Stimulated activated CD4-positive, alpha-beta T cell treated with anti-CD3 and anti-CD28 coated beads, Interleukin-1b, Interleukin-23, amount 100 ng/mL, for 4 hours (primary cell): ENCODE data around the gene TTC34.
A peak's percentile ranks its signal among the peaks of the same experiment; 100 is the strongest.

ENCODE experiments used
- DNase-seq, 2 donors: peaks; one replicate each; pipeline ENCODE4 v3.0.0-alpha.2; 2020; ENCODE audit warnings: low read depth in 2 of 2

Gene TTC34

DNA sequence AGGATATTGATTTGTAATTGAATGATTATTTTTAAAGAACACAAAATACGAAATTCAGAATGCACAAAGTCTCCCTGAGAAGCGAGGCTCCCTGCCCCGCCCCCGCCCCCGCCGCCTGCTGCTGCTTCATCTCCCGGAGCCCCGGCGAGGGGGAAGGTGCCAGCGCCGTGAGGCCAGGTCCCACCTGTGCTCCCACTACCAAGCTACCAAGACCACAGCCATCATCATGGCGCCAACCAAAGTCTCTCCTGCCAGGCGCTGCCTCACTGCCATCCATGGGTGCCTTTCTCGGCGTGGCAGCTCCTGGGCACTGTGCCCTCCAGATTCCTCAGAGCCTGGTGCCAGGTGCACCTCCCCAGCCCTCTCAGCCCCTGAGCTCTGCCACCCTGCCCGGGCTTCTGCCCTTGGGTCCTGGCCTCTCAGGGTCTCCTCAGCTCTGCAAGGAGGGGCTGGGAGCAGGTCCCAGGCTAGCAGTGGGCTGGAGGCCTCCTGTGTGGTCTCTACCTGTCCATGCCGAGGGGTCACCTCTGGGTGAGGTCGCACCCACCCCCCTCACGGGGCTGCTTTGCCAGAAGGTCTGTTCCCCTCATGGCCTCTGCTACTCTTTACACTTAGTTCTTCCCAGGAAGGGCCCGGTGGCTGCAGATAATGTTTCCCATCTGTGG lies 29.4 kb upstream of the TTC34 start:
- DNase-seq: no peak

DNA sequence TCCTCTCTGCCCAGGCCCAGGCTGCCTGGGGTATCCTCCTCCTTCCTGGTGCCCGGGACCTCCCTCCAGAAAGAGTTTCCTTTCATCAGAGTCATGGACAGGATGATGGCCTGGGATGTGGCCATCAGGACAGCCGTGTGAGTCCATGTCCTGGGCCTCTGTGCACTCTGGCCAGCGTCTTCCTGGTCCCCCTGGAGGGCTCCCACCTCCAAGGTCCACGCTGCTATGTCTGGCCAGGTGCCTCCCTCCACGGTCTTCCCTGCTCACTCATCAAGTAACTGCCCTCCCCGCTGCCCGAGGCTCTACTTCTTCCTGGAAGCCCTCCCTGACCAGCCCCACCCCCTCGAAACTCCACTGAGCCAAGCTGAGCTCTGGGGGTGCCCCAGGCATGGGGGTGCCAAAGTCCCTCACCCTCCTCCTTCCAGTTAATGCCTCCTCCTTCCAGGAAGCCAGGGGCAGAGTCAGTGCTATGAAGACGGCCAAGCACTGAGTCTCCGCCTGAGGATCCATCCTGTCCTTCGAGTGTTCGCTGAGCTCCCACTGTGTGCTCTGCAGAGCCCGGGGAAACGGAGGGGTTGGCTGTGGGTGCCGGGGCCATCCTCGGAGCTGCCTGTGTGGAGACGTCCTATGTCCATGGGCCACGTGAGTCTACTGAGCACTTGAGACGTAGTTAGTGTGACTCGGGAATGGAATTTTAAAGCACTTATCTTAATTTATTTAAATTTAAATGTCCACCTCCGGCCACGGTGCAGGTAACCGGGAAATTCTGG lies 28.5 kb upstream of the TTC34 start:
- DNase-seq: no peak

DNA sequence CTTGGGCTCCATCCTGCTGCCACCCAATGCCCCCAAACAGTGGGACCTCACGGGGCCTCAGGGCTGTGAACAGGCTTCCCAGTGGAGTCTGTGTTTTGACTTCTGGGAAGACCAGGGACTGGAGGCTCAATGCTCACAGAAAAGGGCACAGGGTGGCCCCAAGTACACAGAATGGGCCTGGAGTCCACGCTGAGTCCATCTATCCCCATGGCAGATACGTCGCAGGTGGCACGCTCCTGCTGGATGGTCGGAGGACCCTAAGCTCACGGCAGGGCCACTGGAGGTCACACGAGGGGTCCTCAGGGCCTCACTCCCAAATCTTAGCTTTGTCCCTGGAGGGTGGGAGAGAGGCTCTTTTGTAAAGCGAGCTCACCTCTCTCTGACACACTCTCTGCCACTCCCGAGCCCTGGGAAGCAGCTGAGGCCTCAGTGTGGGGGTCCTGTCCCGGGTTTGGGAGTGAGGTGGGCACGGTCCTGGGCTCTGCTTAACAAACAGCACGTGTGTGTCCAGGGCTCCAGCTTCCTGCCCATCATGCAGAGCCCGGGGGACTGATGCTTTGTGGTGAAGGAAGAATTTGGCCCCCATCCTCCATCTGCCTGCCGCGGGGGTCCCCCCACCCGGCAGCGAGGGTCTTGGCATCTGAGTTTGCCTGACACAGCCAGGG lies 27.2 kb upstream of the TTC34 start:
- no peak for DNase-seq

DNA sequence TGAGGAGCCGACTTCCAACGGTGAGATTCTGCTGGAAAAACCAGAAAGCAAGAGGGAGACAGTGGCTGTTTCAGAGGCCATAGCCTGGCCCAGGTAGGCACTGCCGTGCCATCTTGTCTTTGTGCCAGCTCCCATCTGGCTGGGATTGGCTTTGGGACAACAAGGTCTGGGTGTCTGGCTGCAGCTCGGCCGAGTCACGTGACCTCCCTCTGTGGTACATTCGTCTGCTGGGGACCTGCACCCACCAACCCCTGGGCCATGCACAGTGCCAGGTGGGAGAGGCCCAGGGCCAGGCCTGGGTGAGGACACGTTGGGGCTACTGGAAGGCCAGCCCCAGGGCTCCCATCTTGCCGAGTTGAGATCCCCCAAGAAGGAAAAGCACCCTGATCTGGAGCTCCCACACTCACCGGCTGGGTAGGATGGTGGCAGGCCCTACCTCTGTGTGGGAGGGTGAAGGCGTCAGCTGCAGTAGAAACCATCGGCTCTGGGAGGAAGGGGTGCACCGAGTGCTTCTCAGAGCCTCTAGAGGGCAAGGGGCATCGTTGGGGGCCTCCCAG lies 25.3 kb upstream of the TTC34 start:
- DNase-seq: no peak

DNA sequence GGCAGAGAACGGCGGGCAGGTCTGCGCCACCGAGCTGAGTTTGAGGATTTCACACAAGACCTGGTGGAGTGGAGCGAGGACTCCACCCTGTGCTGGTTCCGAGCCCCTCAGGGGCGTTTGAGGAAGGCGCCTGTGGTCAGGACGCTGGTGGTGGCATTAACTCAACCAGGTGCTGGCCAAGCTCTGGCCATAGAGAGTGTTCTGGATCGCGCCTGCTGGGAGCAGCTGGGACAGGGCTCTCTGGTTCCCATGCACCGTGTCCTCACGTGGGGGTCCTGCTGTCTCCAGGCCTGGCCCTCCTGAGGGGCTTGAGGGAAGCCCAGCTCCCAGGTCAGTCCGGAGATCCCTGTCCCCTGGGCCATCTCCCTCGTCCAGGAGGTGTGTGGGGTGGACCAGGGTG lies 24.8 kb upstream of the TTC34 start:
- no peak for DNase-seq

DNA sequence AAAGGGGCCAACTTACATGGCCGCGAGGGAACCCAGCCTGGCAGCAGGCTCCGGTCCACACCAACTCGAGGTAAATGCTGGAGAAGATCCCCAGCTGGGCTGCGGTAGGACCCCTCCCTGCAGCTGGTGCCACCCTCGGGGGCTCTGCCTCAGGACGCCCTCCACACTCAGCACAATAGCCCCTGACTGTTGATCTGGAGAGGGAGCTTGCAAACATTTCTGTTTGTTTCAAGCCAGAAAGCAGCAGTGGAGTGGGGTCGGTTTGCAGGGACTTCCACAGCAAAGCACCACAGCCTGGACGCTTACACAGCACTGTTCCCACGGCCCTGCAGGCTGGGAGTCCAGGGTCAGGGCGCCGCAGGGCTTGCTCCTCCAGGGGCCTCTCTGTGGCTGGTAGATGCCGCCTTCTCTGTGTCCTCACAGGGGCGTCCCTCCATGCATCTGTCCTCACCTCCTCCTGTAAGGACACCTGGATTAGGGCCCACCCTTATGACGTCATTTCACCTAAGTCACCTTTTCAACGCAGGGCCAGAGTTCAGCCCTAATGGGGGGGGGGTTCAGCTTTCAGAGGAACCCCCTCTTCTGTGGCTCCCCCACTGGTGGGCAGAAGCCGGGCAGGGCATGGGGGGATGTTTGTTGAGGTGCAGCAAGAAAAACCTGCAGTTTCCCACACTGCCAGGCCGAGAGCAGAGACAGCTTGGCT lies 24.1 kb upstream of the TTC34 start:
- no peak for DNase-seq

DNA sequence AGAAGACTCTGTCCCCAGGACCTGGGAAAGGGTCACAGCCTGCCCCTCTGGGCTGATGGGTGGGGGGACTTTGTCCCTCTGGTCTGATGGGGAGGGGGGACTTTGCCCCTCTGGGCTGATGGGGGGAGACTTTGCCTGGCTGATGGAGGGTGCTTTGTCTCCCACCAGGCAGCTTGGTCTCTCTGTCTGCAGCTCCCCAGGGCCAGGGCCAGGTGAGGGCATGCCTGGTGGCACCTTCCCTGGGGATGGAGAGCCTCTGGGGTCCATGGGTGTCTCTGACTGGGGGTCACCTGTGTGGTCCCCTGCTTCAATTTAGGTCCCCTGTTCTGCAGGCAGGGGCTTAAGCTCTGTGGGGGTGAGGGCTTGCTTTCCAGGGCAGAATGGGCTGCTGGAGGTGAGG lies 23.5 kb upstream of the TTC34 start:
- DNase-seq: no peak

DNA sequence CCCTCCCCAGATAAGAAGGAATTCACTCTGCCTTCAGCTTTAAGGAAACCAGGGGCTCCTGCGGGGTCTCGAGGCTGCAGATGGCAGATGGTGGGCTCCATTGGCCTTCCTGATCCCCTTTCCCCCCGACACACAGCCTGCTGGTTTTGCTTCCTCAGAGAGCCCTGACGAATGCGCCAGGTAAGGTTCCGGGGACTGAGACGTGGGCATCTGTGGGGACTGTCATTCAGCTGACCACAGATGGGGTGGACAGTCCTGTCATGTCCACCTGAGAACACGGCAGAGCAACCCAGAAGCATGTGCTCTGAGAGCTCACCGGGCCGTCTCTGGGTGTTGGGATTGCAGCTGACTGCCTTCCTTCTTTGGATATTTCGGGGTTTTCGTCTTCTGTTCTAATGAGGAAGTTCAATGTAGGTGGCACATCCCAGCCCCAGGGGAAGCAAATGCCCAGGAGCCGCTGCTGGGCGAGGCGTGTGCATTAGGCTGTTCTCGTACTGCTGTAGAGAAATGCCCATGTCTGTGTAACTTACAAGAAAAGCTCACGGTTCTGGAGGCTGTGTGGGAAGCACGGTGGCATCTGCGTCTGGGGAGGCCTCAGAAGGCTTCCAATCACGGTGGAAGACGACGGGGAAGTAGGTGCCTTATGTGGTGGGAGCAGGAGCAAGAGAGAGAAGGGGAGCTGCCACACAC lies 22.6 kb upstream of the TTC34 start:
- DNase-seq: no peak

DNA sequence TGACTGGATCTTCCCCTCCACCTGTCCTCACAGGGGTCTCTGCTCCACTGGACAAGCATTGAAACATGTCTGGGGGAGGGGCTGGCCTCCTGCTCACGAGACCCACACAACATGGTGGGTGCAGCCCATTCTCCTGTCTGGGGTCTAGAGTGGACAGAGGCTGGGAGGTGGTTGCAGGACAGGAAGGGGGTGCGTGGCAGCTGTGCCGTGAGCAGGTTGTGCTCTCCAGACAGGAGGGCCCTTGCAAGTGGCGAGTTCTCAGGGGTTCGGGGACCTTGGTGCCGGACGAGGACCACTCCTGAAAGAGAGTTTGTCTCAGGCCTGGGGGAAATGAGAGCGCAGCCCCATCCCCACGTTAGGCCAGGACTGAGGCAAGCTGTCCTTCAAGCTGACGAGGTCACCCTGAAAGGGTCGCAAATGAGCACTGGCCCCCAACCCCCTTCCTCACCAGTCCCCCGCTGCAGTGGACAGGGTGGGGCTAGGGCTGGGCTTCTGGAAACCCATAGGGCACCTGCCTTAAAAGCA lies 21.2 kb upstream of the TTC34 start:
- DNase-seq: no peak

DNA sequence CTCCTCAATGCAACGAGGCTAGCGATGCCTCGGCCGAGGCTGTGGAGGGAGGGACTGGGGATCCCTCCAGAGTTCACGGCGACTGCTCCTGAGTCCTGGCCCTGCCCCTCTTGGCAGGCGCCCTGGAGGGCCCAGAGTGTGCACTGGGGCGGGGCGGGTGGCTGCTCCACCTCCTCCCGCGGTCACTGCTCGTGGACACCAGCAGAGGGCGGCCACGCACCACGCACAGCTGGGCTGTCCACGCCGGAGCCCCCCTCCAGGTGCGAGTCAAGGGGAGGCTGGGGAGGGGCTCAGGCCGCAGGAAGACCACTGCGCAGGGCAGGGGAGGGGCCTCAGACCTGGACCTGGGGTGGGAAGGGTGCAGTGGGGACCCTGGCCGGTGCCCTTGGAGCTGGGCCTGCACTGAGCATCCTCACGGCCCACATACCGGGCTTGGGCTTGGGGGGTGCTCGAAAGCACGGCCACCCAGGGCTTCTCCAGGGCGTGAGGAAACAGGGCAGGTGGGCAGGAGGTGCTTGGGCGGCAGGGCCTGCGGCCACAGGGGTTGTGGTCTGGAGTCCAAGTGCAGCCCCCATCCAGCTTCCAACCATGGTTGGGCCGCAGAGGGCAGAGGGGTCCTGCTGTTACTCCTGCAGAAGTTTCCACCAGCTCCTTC lies 20.6 kb upstream of the TTC34 start:
- peak; percentile 23 to 37 for DNase-seq

DNA sequence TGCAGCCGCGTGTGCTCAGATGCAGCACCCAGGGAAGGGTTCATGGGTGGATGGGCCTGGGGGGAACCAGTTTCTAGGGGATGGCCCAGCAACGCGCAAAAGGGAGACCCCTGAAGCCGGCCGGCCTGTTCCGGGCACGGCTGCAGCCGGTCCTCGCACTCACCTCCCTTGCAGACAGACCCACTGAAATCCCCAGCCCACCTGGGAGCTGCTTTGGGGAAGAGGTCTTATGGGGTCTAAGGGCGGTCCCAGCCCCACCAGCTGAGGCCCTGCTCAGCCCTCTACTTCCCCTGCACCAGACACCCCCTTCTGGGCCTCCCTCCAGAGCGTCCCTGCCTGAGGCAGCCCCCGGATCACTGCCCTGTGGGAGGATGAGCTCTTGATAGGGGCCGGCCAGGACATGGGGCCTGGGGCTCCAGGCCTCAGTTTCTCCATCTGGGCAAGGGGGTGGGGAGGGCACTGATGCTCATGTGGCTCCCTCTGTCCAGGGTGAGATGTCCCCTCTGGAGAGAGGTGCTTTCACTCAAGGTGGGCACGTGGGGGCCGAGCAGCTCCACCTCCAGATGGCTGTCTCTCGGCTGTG lies 20.0 kb upstream of the TTC34 start:
- no peak for DNase-seq

DNA sequence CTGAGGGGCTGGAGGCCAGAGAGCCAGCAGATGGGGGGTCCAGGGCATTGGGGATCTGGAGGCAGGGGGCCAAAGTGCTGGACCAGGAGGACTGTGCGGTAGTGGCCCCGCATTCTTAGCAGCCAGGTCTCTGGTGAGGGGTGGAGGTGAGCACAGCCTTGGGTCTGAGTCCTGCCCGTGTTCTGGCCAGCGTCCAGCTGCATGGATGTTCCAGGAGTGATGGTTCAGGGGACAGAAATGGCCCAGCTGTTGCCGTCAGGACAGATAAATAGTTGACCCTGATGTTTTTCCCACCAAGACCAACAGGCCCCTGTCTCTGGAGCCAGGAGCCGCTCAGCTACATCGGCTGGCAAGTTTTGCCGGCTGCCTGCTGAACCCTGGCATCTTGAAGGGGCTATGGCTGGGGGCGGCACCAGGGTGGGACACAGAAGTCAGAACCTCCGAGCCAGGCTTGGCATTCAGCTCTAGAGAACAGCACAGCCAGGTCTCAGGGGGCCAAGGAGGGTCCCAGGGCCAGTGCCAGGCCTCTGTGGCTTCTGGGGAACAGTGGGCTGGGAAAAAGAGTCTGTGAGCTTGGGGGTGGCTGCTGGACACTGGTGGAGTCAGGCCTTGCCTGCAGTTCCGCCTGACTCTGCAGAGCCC lies 19.4 kb upstream of the TTC34 start:
- DNase-seq: no peak

DNA sequence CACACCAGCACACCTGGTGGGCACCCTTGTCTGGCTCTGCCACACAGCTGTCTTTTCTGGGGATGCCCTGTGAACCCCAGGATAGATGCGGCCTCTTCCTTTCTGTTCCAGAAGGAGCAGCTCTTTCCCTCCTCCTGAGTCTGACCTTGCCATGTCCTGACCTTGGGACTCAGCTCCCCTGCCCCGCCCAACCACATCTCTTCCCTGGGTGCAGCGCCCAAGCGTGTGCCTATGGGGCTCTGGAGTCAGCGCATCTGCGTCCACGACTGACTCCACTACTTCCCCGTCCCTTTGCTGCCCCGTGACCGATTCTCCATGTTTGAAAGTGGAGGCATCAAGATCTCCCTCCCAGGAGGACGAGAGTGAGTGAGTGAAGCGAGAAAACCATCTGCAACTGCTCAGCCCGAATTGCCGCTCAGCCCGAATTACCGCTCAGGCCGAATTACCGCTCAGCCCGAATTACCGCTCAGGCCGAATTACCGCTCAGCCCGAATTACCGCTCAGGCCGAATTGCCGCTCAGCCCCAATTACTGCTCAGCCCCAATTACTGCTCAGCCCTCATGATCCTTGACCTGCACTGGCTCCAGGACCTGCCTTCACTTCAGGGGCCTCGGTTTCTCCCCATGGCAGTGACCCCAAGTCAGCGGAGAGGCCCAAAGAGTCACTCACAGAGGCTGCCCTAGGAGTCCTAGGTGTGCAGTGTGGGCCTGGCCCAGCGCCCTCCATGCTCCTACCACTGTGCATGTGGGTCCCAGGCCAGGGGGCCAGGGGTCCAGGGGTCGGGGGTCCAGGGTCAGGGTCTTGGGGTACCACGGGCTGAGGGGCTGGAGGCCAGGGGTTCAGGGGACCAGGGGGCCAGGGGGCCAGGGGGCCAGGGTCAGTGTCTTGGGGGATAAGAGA lies 18.6 kb upstream of the TTC34 start:
- DNase-seq: no peak

DNA sequence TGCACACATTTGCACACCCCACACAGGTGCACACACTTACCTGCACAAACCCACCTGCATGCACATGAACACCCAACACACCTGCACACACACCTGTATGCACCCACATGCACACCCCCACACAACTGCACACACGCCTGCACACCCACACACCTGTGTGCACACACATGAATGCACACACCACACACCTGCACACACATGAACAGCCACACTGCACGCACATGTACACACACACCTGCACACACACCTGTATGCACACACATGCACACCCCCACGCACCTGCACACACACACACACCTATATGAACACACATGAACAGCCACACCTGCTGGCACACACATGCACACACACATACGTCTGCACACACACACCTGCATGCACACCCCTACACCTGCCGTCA lies 17.9 kb upstream of the TTC34 start:
- no peak for DNase-seq

DNA sequence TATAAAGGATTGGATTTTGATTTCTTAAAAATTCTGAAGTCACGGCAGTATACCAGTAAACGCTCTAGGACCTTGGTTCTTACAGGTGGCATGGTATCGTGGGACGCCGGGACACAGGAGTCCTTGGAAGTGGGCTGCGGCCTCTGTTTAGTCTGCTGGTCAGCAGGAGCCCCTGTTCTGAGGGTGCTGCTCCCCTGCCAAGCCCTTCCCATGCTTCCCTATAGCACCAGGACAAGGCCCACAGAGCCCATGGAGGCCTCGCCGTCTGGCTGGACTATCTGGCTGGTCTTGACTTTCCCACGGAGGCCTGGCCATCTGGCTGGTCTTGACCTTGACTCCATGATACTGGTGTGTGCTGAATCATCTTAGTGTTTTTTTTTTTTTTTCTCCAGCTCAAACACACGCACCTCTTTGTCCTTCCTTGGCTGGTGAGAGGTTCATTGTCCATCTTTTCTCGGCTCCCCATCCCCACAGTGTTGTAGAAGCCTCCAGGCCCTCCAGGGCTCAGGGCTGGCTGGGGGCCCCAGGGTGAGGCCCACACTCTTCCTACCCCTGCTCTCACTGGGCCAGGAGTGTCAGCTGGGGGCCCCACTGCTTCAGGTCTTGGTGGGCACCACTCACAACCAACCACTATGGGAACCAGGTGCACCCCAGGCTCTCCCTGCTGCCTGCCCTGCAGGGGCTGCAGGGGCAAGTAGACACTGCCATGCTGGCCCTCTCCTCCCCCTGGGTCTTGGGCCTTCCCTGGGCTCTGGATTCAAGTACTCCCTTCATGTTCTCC lies 16.5 kb upstream of the TTC34 start:
- DNase-seq: no peak

DNA sequence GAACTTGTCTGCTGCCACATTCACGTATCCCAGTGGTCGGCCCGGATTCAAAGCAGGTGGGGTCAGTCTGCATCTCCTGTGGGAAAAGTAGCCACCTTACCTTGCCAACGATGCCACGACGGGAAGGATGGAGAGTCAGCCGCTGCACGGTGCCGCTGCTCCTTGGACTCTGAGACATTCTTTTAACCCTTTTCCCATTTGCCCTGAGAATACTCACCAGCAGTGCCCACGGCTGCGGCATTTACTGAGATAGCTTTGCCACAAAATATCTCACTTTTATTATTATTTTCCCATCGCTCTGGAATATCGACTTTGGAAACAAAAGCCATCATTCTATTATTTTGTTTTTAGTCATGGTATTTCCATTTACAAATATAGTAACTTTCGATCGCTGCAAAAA lies 15.3 kb upstream of the TTC34 start:
- DNase-seq: no peak

DNA sequence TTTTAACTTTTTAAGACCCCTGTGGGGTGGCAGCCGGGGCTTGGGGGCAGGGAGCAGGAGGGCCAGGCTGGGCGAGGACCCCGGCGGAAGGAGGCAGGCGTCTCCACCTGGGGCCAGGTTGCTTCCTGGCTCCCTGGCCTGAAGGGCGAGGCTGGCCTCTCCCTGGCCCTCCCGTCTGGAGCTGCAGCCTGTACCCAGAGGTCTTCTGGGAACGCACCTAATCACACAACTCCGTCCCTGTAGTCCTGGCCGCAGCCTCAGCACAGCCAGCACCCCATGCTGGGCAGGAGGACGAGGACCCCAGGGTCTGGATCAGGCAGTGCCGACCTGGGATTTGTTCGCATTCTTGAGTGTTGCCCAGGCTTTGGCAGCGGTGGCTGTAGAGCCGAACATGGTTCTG lies 14.1 kb upstream of the TTC34 start:
- DNase-seq: no peak

DNA sequence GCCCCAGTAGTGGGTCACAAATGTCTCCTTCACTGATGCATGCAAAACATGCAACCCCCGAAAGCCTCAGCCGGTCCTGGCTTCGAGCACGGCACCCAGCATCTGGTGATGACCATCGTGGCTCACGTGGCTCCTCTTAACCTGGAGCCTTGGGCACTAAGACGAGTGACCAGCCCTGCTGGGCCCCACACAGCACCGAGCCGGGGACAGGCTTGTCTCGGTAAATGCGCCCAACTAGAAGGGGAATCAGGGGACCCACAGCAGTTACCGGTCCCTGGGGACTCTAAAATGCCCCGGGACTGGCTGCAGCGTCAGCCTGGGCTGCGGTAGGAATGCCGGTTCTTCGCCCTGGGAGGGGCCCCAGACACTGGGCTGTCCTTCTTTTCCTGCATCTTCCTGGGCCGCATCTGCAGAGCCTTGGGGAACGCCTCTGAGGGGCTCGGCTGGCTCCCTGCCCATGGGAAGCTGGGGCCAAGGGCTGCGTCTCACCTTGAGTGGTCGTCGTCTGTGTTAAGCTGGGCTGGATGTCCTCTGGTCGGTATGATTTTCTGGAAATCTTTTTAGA lies 13.1 kb upstream of the TTC34 start:
- no peak for DNase-seq
